GM12865 (cell line): ENCODE results near the gene RFLNA.

Source experiments
- DNase-seq: peaks from one replicate; pipeline ENCODE4 v3.0.0; 2010; ENCODE audit warnings: low read depth
- H3K4me3 ChIP-seq: 2 replicates; pipeline ENCODE4 v1.5.1; 2011; ENCODE audit warnings: mild to moderate bottlenecking, low read depth, low read length, control low read depth
- TF ChIP-seq, protein P1 (sequence below): IDR thresholded peaks from 2 replicates; pipeline ENCODE4 v1.5.1; 2011; ENCODE audit warnings: low read length, control low read depth, low read depth, inconsistent platforms; ENCODE audit not compliant: insufficient read depth; ENCODE audit errors: missing control alignments

Gene RFLNA

DNA sequence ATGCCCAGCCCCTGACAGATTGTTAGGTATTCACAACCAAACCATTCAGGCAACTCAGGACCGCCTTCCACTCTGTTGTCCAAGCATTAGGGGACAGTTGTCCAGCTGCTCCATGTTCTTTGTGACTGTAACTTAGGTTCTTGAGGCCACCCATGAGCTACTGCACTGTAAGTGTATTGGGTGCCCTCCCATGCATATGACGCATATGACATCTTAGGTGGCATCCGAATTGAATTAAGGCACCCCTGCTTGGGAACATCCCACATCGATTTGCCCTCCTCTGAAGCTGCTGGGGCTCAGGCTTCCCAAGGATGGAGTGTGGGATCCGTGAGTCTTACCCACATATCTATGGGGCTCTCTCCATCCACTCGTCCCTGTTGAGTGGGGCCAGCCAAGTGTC is 17.7 kb downstream of the RFLNA start:
- DNase-seq, result no peak
- H3K4me3 ChIP-seq, result no peak overlapping the region
- TF ChIP-seq, protein P1, sequence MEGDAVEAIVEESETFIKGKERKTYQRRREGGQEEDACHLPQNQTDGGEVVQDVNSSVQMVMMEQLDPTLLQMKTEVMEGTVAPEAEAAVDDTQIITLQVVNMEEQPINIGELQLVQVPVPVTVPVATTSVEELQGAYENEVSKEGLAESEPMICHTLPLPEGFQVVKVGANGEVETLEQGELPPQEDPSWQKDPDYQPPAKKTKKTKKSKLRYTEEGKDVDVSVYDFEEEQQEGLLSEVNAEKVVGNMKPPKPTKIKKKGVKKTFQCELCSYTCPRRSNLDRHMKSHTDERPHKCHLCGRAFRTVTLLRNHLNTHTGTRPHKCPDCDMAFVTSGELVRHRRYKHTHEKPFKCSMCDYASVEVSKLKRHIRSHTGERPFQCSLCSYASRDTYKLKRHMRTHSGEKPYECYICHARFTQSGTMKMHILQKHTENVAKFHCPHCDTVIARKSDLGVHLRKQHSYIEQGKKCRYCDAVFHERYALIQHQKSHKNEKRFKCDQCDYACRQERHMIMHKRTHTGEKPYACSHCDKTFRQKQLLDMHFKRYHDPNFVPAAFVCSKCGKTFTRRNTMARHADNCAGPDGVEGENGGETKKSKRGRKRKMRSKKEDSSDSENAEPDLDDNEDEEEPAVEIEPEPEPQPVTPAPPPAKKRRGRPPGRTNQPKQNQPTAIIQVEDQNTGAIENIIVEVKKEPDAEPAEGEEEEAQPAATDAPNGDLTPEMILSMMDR, result no peak

DNA sequence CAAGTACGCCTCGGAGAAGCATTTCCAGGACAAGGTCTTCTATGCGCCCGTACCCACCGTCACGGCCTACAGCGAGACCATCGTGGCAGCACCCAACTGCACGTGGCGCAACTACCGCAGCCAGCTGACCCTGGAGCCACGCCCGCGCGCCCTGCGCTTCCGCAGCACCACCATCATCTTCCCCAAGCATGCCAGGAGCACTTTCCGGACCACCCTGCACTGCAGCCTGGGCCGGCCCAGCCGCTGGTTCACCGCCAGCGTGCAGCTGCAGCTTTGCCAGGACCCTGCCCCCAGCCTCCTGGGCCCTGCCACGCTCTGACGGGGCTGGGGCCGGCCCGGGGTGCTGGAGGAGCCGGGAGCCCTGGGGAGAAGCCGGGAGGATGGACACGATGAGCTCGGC is 19.3 kb downstream of the RFLNA start:
- H3K4me3 ChIP-seq, result no peak overlapping the region
- TF ChIP-seq, protein P1, result no peak
- no peak for DNase-seq

DNA sequence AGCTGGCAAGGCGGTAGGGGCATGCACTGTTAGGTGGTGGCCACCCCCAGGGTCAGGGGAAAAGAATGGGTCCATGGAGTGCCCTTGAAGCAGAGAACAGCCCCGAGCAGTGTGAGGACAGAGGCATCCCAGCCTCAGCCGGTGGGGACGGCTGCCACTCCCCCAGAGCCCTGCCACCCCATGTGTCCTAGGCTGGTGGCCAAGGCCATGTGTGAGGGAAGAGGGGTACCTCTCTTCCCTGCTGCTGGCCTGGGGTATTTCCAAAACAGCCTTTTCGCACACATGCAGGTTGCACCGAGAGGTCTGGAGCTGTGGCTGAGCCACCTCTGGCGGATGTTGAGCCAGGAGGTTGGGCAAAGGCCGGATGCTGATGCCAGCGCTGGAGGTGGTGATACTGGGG is 19.9 kb downstream of the RFLNA start:
- no peak for DNase-seq
- TF ChIP-seq, protein P1, result no peak
- H3K4me3 ChIP-seq, result no peak overlapping the region

DNA sequence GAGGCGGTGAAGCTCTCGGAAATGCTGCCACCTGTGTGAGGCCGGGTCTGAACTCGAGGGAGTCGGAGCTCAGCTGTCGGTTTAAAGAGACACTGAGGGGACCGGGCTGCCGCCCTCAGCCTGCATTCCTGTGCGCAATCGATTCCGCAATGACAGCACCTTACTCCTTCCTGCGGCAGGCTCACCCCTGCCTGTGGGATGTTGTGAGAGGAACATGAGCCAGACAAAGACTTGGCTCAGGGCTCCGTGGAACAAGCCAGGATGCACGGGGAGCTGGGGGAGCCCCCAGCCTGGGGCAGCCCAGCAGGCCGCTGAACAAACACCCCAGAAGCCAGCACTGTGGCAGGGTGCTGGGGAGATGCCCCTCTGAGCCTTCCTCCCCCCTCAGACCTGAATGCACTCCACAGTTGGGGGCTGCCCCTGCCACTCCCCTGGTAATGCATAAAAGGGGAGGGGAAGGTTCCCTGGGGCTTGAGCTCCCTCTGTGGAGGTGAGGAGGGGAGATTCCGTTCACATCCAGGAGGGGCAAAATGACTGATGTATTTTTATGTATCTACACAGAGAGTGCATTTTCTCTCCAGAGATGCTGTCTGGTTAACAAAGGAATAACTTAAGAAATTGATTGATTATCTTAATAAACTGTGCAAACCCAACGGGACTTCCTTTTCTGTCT is 20.6 kb downstream of the RFLNA start:
- DNase-seq, result no peak
- TF ChIP-seq, protein P1, result no peak
- no peak overlapping the region for H3K4me3 ChIP-seq

DNA sequence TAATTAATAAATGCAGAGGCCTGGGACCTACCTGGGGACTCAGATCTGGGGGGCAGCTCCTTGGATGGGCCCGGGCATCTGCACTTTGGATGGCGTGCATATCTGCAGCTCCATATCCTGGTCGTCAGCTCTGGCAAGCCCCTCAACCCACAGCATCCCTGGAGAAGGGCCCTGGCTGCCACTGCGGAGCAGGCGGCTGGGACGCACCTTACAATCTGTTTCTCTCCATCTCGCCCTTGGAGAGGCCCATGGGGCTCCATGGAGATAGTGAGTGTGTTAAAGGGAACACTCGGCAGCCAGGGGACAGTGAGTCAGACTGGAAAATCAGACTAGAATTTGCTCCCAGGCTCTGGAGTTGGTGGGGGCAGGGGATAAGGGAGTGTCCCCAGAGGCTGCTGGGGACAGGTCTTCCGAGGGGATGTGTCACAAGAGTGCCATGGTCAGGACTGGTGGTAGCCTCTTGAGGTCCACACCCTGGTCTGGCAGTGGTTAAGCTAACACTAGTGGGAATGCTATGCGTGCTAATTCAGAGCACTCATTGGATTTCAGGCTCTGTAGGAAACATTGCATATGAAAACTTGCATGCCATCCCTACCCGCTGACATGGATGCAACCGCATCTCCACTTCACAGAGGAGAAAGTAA is 21.5 kb downstream of the RFLNA start:
- TF ChIP-seq, protein P1, result no peak

GRCh38 chr12:124317400-124317799 is 22.5 kb downstream of the RFLNA start:
- DNase-seq, result no peak
- TF ChIP-seq, protein P1, result no peak
- no peak overlapping the region for H3K4me3 ChIP-seq

More for the DNA sequence above, 21.5 kb downstream of the RFLNA start:
- H3K4me3 ChIP-seq, result no peak overlapping the region
- no peak for DNase-seq
